H1 (cell line): ENCODE measurements around the gene MBP. TPM values are rescaled to one million over a fixed set of nuclear protein-coding genes. Genes with fewer than 3 reads are reported as not detected.

Experiments used
- BCL11A ChIP-seq, 2 experiments: IDR thresholded peaks; one replicate each; pipeline ENCODE4 v1.6.1; 2011; ENCODE audit warnings: low read depth in 2 of 2, low read length in 2 of 2, mild to moderate bottlenecking in 2 of 2
- KDM5A ChIP-seq: fragments of 200-600 bp; IDR thresholded peaks from 2 replicates; pipeline ENCODE4 v1.7.1; 2012; ENCODE audit warnings: mild to moderate bottlenecking, low read length, inconsistent platforms, mixed read lengths
- NANOG ChIP-seq: IDR thresholded peaks from 2 replicates; pipeline ENCODE4 v1.6.1; 2011; ENCODE audit warnings: low read length, low read depth, mild to moderate bottlenecking, inconsistent platforms; ENCODE audit not compliant: insufficient read depth, poor library complexity, severe bottlenecking
- POLR2A ChIP-seq, 2 experiments: IDR thresholded peaks; 1 replicate in 1 of 2; 2 replicates in 1 of 2; pipeline ENCODE4 v1.6.1; 2011; ENCODE audit warnings: low read depth in 2 of 2, low read length in 2 of 2, mild to moderate bottlenecking in 2 of 2; ENCODE audit errors: control extremely low read depth in 1 of 2
- RFX5 ChIP-seq: IDR thresholded peaks from 2 replicates; pipeline ENCODE4 v1.6.1; 2011; ENCODE audit warnings: low read depth, low read length, improper control_type of control experiment, borderline replicate concordance
- SP1 ChIP-seq: IDR thresholded peaks from 2 replicates; pipeline ENCODE4 v1.6.1; 2011; ENCODE audit warnings: low read depth, low read length
- polyA plus RNA-seq, 7 experiments: library from polyadenylated mRNA; depleted of rRNA in 3 of 7; stranded (reverse) in 5 of 7; unstranded in 2 of 7; fragments of >200 nt in 5 of 7; fragments of 200-250 nt in 2 of 7; gene quantifications; 1 replicate in 5 of 7; 2 replicates in 1 of 7; 4 replicates in 1 of 7; pipeline versions ENCODE4 v1.2.1 to v1.2.3, GENCODE V29; 2011 to 2013; ENCODE audit warnings: missing spikeins in 2 of 7, mixed read lengths in 2 of 7
- total RNA-seq: library from RNA; stranded (reverse); fragmentation: NEBNext Ultra II Directional; extraction: Animal tissue kit (Norgen Biotek cat#: 25700); gene quantifications from 2 replicates; pipeline ENCODE4 v1.2.1, GENCODE V29; 2021
- TF ChIP-seq, protein P1 (sequence below), 3 experiments: IDR thresholded peaks; 1 replicate in 2 of 3; 2 replicates in 1 of 3; pipeline versions ENCODE4 v1.5.1 to v1.6.1; 2011; ENCODE audit warnings: low read length in 3 of 3, mild to moderate bottlenecking in 3 of 3, inconsistent platforms in 2 of 3, low read depth in 1 of 3, moderate library complexity in 1 of 3; ENCODE audit not compliant: insufficient read depth in 1 of 3; ENCODE audit errors: control extremely low read depth in 1 of 3
- TF ChIP-seq, protein P2 (sequence below): IDR thresholded peaks from 2 replicates; pipeline ENCODE4 v1.6.1; 2012; ENCODE audit warnings: low read length, inconsistent platforms

The MBP gene
- total and polyA plus RNA-seq, 2 of the 8 experiments (the other 6 are each of a cell fraction or from before 2014, with no cell fraction given): 7.7 to 19.2 TPM

DNA sequence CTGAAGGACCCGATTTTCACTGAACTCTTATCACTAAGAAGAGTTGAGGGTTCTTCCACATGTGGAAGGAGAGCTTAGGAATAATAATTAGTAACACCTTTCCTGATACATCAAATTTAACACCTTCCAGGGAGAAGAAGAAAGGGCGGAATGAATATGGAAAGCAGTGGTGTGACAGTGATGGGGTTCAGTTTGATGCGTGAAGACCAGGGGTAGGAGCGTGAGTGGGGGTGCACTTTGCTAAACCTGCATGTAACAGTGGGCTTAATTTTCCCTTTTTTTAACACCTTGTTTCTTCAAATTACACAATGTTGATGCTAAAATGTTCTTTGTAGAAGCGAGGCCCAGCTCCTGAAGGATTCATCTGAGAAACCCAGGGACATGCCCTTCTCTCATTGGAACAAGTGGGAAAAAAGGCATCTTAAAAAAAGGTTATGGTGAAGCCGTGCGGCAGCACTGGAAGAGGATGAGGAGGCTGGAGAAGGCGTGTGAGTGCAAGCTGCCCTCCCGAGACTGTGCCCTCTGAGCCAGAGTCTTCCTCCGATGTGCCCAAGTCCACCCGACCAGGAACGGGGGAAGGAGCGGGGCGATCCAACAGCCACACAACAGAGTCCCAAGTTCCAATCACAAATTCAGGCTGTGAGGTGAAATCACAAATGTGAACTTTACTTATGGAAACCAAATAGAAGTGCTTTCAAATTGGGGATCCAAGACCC is 80.8 kb downstream of the MBP start (continued):
- TF ChIP-seq NANOG (no peak), RFX5 (no peak), KDM5A (no peak), BCL11A (IDR thresholded peaks at IDR 0.05; ENCODE audit: low read depth in 2 of 2, low read length in 2 of 2) (no peak), POLR2A (IDR thresholded peaks at IDR 0.05; ENCODE audit: control extremely low read depth in 1 of 2, low read depth in 2 of 2, low read length in 2 of 2) (no peak), SP1 (no peak)
- TF ChIP-seq, protein P1, sequence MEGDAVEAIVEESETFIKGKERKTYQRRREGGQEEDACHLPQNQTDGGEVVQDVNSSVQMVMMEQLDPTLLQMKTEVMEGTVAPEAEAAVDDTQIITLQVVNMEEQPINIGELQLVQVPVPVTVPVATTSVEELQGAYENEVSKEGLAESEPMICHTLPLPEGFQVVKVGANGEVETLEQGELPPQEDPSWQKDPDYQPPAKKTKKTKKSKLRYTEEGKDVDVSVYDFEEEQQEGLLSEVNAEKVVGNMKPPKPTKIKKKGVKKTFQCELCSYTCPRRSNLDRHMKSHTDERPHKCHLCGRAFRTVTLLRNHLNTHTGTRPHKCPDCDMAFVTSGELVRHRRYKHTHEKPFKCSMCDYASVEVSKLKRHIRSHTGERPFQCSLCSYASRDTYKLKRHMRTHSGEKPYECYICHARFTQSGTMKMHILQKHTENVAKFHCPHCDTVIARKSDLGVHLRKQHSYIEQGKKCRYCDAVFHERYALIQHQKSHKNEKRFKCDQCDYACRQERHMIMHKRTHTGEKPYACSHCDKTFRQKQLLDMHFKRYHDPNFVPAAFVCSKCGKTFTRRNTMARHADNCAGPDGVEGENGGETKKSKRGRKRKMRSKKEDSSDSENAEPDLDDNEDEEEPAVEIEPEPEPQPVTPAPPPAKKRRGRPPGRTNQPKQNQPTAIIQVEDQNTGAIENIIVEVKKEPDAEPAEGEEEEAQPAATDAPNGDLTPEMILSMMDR (IDR thresholded peaks at IDR 0.05; ENCODE audit: control extremely low read depth in 1 of 3, insufficient read depth in 1 of 3, low read depth in 1 of 3, low read length in 3 of 3): no peak
- TF ChIP-seq, protein P2, sequence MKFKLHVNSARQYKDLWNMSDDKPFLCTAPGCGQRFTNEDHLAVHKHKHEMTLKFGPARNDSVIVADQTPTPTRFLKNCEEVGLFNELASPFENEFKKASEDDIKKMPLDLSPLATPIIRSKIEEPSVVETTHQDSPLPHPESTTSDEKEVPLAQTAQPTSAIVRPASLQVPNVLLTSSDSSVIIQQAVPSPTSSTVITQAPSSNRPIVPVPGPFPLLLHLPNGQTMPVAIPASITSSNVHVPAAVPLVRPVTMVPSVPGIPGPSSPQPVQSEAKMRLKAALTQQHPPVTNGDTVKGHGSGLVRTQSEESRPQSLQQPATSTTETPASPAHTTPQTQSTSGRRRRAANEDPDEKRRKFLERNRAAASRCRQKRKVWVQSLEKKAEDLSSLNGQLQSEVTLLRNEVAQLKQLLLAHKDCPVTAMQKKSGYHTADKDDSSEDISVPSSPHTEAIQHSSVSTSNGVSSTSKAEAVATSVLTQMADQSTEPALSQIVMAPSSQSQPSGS: no peak
- TF ChIP-seq, all 59 proteins: peak for 0
